K562 (cell line): ENCODE data around the gene CMA1.

Experiments
- CTCF ChIP-seq, 3 experiments: IDR thresholded peaks in 2 of 3; conservative IDR thresholded peaks in 1 of 3; 2 replicates each; pipeline ENCODE4 v1.5.1; 2011 to 2012; ENCODE audit warnings: low read length in 3 of 3, mild to moderate bottlenecking in 3 of 3, control low read depth in 2 of 3, improper control_type of control experiment in 1 of 3, inconsistent platforms in 1 of 3, low read depth in 1 of 3, mixed read lengths in 1 of 3, moderate library complexity in 1 of 3; ENCODE audit not compliant: insufficient read depth in 2 of 3
- EZH2 ChIP-seq: IDR thresholded peaks from 2 replicates; pipeline ENCODE4 v1.6.1; 2012; ENCODE audit warnings: low read depth, mild to moderate bottlenecking, inconsistent platforms, low read length, borderline replicate concordance
- MAX ChIP-seq: sonication (generic); formaldehyde crosslinking; IDR thresholded peaks from 2 replicates; pipeline ENCODE4 v1.9.0; 2022; ENCODE audit warnings: mild to moderate bottlenecking, missing genetic modification reagents
- RAD21 ChIP-seq, 2 experiments: fragments of 250-450 bp in 1 of 2; fragments of 450-650 bp in 1 of 2; sonication (Bioruptor Pico) in 1 of 2; formaldehyde crosslinking in 1 of 2; IDR thresholded peaks in 1 of 2; conservative IDR thresholded peaks in 1 of 2; 2 replicates each; pipeline versions ENCODE4 v1.4.0 to v1.8.0; 2020 to 2022; ENCODE audit warnings: mild to moderate bottlenecking in 2 of 2, moderate library complexity in 1 of 2
- REST ChIP-seq, 2 experiments: fragments of 450-650 bp; formaldehyde crosslinking in 1 of 2; IDR thresholded peaks; 2 replicates each; pipeline versions ENCODE4 v1.4.0 to v1.6.1; 2014 to 2020; ENCODE audit warnings: mild to moderate bottlenecking in 2 of 2, borderline replicate concordance in 1 of 2, low read depth in 1 of 2
- SRF ChIP-seq, 2 experiments: fragments of 250-450, 450-650 bp in 1 of 2; sonication (Bioruptor Pico) in 1 of 2; sonication (generic) in 1 of 2; formaldehyde crosslinking; IDR thresholded peaks; 2 replicates each; pipeline versions ENCODE4 v1.5.0 to v1.5.1; 2020 to 2022; ENCODE audit warnings: mild to moderate bottlenecking in 1 of 2, missing genetic modification reagents in 1 of 2
- TAF1 ChIP-seq: IDR thresholded peaks from 2 replicates; pipeline ENCODE4 v1.6.1; 2011; ENCODE audit warnings: mild to moderate bottlenecking, low read length, moderate library complexity; ENCODE audit not compliant: insufficient read depth, control insufficient read depth, severe bottlenecking; ENCODE audit errors: extremely low read depth
- TBP ChIP-seq: optimal IDR thresholded peaks from 2 replicates; pipeline ENCODE3; 2011; ENCODE audit warnings: low read depth, low read length, improper control_type of control experiment
- TRIM25 ChIP-seq: fragments of 450-650 bp; IDR thresholded peaks from 2 replicates; pipeline ENCODE4 v1.7.0; 2016; ENCODE audit warnings: borderline replicate concordance
- VEZF1 ChIP-seq: fragments of 200-800 bp; sonication (Bioruptor generic); IDR thresholded peaks from 2 replicates; pipeline ENCODE4 v1.6.1; 2017; ENCODE audit warnings: missing genetic modification characterization, missing compliant biosample characterization
- ZNF165 ChIP-seq: fragments of 250-450 bp; sonication (Bioruptor Pico); IDR thresholded peaks from 2 replicates; pipeline ENCODE4 v1.4.0; 2020; ENCODE audit warnings: borderline replicate concordance
- TF ChIP-seq, protein P1 (sequence below): fragments of 450-650 bp; formaldehyde crosslinking; IDR thresholded peaks from 2 replicates; pipeline ENCODE4 v1.4.0; 2020; ENCODE audit warnings: mild to moderate bottlenecking, moderate library complexity
- TF ChIP-seq, protein P2 (sequence below): IDR thresholded peaks from 3 replicates; pipeline ENCODE4 v1.6.1; 2011; ENCODE audit warnings: borderline replicate concordance, mild to moderate bottlenecking, moderate library complexity; ENCODE audit not compliant: insufficient read length; ENCODE audit errors: extremely low read depth

DNA sequence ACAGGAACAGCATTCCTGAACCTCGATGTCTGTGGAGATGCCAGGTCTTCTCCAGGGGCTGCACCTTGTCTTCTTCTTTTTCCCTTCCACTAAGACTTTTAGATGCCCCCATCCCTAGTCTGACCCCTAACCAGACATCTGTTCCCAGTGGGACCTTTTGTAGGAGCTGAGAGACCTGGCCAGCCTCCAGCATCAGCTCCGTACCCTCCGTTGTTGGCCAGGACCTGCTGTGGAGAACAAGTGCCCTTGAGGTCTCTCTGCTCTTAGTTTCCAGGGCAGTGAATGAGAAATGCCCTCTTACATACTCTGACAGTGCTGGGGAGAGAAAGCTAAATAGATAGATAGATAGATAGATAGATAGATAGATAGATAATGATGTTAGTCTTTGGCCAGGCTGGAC is 48.7 kb downstream of the CMA1 start:
- TF ChIP-seq TBP (no peak), MAX (no peak), ZNF165 (no peak), RAD21 (CRISPR knock-in tag; conservative IDR thresholded peaks at IDR 0.05 in 1 of 2, IDR thresholded peaks at IDR 0.05 in 1 of 2) (no peak), TAF1 (no peak), CTCF (IDR thresholded peaks at IDR 0.05 in 2 of 3, conservative IDR thresholded peaks at IDR 0.05 in 1 of 3; ENCODE audit: insufficient read depth in 2 of 3, low read depth in 1 of 3, low read length in 3 of 3) (no peak), REST (IDR thresholded peaks at IDR 0.05; ENCODE audit: borderline replicate concordance) (no peak), REST (CRISPR knock-in tag; IDR thresholded peaks at IDR 0.05; ENCODE audit: low read depth) (no peak), EZH2 (no peak), TRIM25 (no peak), SRF (CRISPR knock-in tag; IDR thresholded peaks at IDR 0.05) (no peak), VEZF1 (CRISPR knock-in tag) (no peak)
- TF ChIP-seq, protein P1, sequence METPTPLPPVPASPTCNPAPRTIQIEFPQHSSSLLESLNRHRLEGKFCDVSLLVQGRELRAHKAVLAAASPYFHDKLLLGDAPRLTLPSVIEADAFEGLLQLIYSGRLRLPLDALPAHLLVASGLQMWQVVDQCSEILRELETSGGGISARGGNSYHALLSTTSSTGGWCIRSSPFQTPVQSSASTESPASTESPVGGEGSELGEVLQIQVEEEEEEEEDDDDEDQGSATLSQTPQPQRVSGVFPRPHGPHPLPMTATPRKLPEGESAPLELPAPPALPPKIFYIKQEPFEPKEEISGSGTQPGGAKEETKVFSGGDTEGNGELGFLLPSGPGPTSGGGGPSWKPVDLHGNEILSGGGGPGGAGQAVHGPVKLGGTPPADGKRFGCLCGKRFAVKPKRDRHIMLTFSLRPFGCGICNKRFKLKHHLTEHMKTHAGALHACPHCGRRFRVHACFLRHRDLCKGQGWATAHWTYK: no peak
- TF ChIP-seq, protein P2, sequence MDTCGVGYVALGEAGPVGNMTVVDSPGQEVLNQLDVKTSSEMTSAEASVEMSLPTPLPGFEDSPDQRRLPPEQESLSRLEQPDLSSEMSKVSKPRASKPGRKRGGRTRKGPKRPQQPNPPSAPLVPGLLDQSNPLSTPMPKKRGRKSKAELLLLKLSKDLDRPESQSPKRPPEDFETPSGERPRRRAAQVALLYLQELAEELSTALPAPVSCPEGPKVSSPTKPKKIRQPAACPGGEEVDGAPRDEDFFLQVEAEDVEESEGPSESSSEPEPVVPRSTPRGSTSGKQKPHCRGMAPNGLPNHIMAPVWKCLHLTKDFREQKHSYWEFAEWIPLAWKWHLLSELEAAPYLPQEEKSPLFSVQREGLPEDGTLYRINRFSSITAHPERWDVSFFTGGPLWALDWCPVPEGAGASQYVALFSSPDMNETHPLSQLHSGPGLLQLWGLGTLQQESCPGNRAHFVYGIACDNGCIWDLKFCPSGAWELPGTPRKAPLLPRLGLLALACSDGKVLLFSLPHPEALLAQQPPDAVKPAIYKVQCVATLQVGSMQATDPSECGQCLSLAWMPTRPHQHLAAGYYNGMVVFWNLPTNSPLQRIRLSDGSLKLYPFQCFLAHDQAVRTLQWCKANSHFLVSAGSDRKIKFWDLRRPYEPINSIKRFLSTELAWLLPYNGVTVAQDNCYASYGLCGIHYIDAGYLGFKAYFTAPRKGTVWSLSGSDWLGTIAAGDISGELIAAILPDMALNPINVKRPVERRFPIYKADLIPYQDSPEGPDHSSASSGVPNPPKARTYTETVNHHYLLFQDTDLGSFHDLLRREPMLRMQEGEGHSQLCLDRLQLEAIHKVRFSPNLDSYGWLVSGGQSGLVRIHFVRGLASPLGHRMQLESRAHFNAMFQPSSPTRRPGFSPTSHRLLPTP: no peak
